ENCODE measurements around the gene ALPL. TPM values are rescaled to one million over a fixed set of nuclear protein-coding genes. Genes with fewer than 3 reads are reported as not detected.

ALPL gene
- total and polyA plus RNA-seq, 9 of the 15 experiments (the other 6 are each of a cell fraction or from before 2014, with no cell fraction given), result 0.04 to 0.38 (median 0.18) TPM; not detected in 4

GRCh38 chr1:21613072-21613867 lies 104.0 kb downstream of the ALPL start (continued):
- TF ChIP-seq ZNF318 (IDR thresholded peaks at IDR 0.05; ENCODE audit: borderline replicate concordance in 1 of 2, low read depth in 1 of 2), result no peak
- no peak for TF ChIP-seq ZNF695 (CRISPR knock-in tag; IDR thresholded peaks at IDR 0.05)
- no peak for TF ChIP-seq PHTF2 (CRISPR knock-in tag; IDR thresholded peaks at IDR 0.05)
- no peak for TF ChIP-seq KLF16 (IDR thresholded peaks at IDR 0.05)
- TF ChIP-seq TCF3 (CRISPR knock-in tag; IDR thresholded peaks at IDR 0.05), result peak; percentile 91
- TF ChIP-seq ZNF584 (CRISPR knock-in tag; IDR thresholded peaks at IDR 0.05; ENCODE audit: low read depth), result 0 out of 2 replicates have a peak, but pooled peaks have one; percentile 33
- no peak for TF ChIP-seq ZNF212 (CRISPR knock-in tag; IDR thresholded peaks at IDR 0.05)
- no peak for TF ChIP-seq ZNF146 (CRISPR knock-in tag; IDR thresholded peaks at IDR 0.05; ENCODE audit: unreplicated experiment)
- no peak for TF ChIP-seq NR1H2 (CRISPR knock-in tag; IDR thresholded peaks at IDR 0.05)
- TF ChIP-seq ESRRB (CRISPR knock-in tag; IDR thresholded peaks at IDR 0.05; ENCODE audit: borderline replicate concordance), result no peak
- TF ChIP-seq ZNF512 (tag; IDR thresholded peaks at IDR 0.05), result no peak
- no peak for TF ChIP-seq GATAD2B (IDR thresholded peaks at IDR 0.05; ENCODE audit: borderline replicate concordance)
- TF ChIP-seq FOXO4 (CRISPR knock-in tag; IDR thresholded peaks at IDR 0.05), result no peak
- TF ChIP-seq ARID3B (CRISPR knock-in tag; IDR thresholded peaks at IDR 0.05; ENCODE audit: borderline replicate concordance), result no peak
- no peak for TF ChIP-seq WHSC1 (IDR thresholded peaks at IDR 0.05; ENCODE audit: low read length)
